IgD-negative memory B cell (primary cell): ENCODE results near the gene CBY1. TPM values are rescaled to one million over a fixed set of nuclear protein-coding genes. Genes with fewer than 3 reads are reported as not detected.
A peak's percentile ranks its signal among the peaks of the same experiment; 100 is the strongest.
"Not testable (repeated sequence)": the region's sequence is repeated elsewhere in the genome, so short reads cannot be mapped to it uniquely, and the experiment has no call there.

ENCODE experiments used
- H3K27ac Mint-ChIP-seq, 3 donors: one replicate each; pipeline ENCODE4 v1.8.0; 2020 to 2022; ENCODE audit warnings: mild to moderate bottlenecking in 3 of 3, mixed read lengths in 3 of 3, moderate library complexity in 1 of 3
- H3K27me3 Mint-ChIP-seq: one replicate; pipeline ENCODE4 v1.8.0; 2021; ENCODE audit warnings: mixed read lengths
- H3K36me3 Mint-ChIP-seq: one replicate; pipeline ENCODE4 v1.8.0; 2020; ENCODE audit warnings: mild to moderate bottlenecking, mixed read lengths
- H3K4me1 Mint-ChIP-seq, 3 donors: one replicate each; pipeline ENCODE4 v1.8.0; 2020 to 2022; ENCODE audit warnings: mixed read lengths in 3 of 3, mild to moderate bottlenecking in 1 of 3
- H3K4me3 Mint-ChIP-seq, 4 donors: one replicate each; pipeline ENCODE4 v1.8.0; 2020 to 2022; ENCODE audit warnings: mild to moderate bottlenecking in 4 of 4, mixed read lengths in 4 of 4, moderate library complexity in 3 of 4
- H3K9me3 Mint-ChIP-seq, 3 donors: one replicate each; pipeline ENCODE4 v1.8.0; 2020 to 2021; ENCODE audit warnings: mixed read lengths in 3 of 3, mild to moderate bottlenecking in 1 of 3
- polyA plus RNA-seq: library from polyadenylated mRNA; unstranded; fragments of 300-500 nt; fragmentation: Illumina TruSeq; gene quantifications from one replicate; pipeline ENCODE4 v1.2.3, GENCODE V29; 2021

Gene CBY1
- polyA plus RNA-seq, 1 donor from 2014 or later, result 4.9 TPM

- Mint-ChIP-seq H3K9me3 (no peaks in the 10 kb centered on the region), H3K27ac (peak overlapping the region in 1 of 3 donors; percentile 94), H3K27me3 (peaks cover 1% of the 10 kb centered on the region), H3K4me3 (peak overlapping the region in 1 of 4 donors; percentile 29), H3K36me3 (no peaks in the 10 kb centered on the region), H3K4me1 (no peaks in the 10 kb centered on the region)
These were observed 24.7 kb upstream of the CBY1 start for GRCh38 chr22:38631724-38632123.

GRCh38 chr22:38632528-38632927, 23.9 kb upstream of the CBY1 start:
- no peaks in the 10 kb centered on the region for H3K4me1 Mint-ChIP-seq
- no peak overlapping the region for H3K27ac Mint-ChIP-seq
- H3K36me3 Mint-ChIP-seq, result no peaks in the 10 kb centered on the region
- H3K9me3 Mint-ChIP-seq, result no peaks in the 10 kb centered on the region
- peaks cover 1% of the 10 kb centered on the region for H3K27me3 Mint-ChIP-seq
- H3K4me3 Mint-ChIP-seq, result no peak overlapping the region

DNA sequence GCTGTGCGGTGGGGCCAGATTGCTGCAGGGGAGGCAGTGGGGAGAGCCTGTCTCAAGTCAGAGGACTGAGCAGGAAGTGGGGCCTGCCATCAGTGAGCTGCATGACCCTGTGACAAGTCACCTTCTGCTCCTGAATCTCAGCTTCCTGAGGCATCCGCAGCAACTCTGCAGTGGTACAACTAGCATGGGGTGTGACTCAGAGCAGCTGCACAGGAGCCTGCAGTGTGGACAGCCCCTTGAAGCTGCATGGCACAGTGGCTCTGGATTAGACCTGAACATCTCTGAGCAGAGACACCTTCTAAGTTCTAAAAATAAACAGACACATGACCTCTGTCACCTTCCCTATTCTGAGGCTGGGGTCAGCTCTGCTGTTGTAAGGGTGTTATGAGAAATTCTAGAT, 18.2 kb upstream of the CBY1 start:
- no peaks in the 10 kb centered on the region for H3K4me1 Mint-ChIP-seq
- no peak overlapping the region for H3K4me3 Mint-ChIP-seq
- peaks cover 2% of the 10 kb centered on the region for H3K36me3 Mint-ChIP-seq
- no peak overlapping the region for H3K27ac Mint-ChIP-seq
- peaks cover 12% of the 10 kb centered on the region for H3K27me3 Mint-ChIP-seq
- H3K9me3 Mint-ChIP-seq, result no peaks in the 10 kb centered on the region

- no peaks in the 10 kb centered on the region for H3K4me1 Mint-ChIP-seq
- H3K36me3 Mint-ChIP-seq, result peaks cover 3% of the 10 kb centered on the region
- H3K4me3 Mint-ChIP-seq, result no peak overlapping the region
- no peak overlapping the region for H3K27ac Mint-ChIP-seq
- no peaks in the 10 kb centered on the region for H3K9me3 Mint-ChIP-seq
- H3K27me3 Mint-ChIP-seq, result peaks cover 12% of the 10 kb centered on the region
These were observed 17.7 kb upstream of the CBY1 start for GRCh38 chr22:38638728-38639127.

GRCh38 chr22:38641476-38642040, 14.9 kb upstream of the CBY1 start:
- H3K4me1 Mint-ChIP-seq, result no peaks in the 10 kb centered on the region
- H3K4me3 Mint-ChIP-seq, result no peak overlapping the region
- peaks cover 3% of the 10 kb centered on the region for H3K36me3 Mint-ChIP-seq
- H3K27me3 Mint-ChIP-seq, result peaks cover 12% of the 10 kb centered on the region
- H3K27ac Mint-ChIP-seq, result peak overlapping the region in 1 of 3 donors; percentile 32
- no peaks in the 10 kb centered on the region for H3K9me3 Mint-ChIP-seq

DNA sequence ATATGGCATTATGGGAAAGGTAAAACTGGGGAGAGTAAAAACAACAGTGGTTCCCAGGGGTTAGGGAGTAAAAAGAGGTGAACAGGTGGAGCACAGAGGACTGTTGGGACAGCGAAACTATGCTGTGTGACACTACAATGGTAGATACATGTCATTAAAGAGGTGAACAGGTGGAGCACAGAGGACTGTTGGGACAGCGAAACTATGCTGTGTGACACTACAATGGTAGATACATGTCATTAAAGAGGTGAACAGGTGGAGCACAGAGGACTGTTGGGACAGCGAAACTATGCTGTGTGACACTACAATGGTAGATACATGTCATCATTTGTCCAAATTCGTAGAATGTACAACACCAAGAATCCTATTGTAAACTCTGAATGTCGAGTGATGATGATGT, 12.2 kb upstream of the CBY1 start:
- H3K4me3 Mint-ChIP-seq, H3K36me3 Mint-ChIP-seq, H3K4me1 Mint-ChIP-seq, H3K27ac Mint-ChIP-seq, H3K9me3 Mint-ChIP-seq: not testable (repeated sequence)
- H3K27me3 Mint-ChIP-seq, result peaks cover 14% of the 10 kb centered on the region

DNA sequence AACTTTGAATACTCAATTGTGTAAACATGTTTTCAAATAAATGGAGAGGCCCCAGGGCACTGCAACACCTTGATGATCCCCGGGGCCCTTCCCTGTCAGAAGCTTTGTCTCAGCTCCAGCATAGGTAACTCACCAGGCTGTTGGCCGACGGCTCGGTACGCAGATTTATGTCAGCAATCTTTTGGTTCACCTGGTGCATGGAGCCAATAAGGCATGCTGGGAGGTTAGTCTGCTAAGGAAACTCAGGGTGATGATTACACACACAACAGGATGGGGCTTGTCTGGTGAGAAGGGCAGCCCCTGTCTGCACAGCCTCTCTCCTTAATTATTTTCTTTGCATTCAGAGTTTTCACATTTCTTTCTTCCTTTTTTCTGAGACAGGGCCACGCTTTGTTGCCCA, 11.0 kb upstream of the CBY1 start:
- no peak overlapping the region for H3K4me3 Mint-ChIP-seq
- H3K27ac Mint-ChIP-seq, result no peak overlapping the region
- H3K9me3 Mint-ChIP-seq, result no peaks in the 10 kb centered on the region
- H3K4me1 Mint-ChIP-seq, result no peaks in the 10 kb centered on the region
- peaks cover 10% of the 10 kb centered on the region for H3K27me3 Mint-ChIP-seq
- peaks cover 3% of the 10 kb centered on the region for H3K36me3 Mint-ChIP-seq

- Mint-ChIP-seq H3K4me3 (no peak overlapping the region), H3K36me3 (no peaks in the 10 kb centered on the region), H3K9me3 (no peaks in the 10 kb centered on the region), H3K27ac (no peak overlapping the region), H3K4me1 (peaks cover 0 to 3% (median 1%) of the 10 kb centered on the region in 3 donors), H3K27me3 (peaks cover 2% of the 10 kb centered on the region)
These were observed 6.5 kb upstream of the CBY1 start for GRCh38 chr22:38649841-38650522.

DNA sequence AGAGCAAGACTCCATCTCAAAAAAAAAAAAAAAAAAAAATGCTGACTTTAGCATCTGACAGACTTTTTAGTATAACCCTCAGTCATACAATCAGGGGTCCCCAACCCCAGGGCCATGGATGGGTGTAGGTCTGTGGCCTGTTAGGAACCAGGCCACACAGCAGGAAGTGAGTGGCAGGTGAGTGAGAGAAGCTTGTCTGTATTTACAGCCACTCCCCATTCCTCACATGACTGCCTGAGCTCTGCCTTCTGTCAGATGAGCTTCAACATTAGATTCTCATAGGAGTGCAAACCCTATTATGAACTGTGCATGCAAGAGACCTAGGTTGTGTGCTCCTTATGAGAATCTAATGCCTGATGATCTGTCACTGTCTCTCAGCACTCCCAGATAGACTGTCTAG, 3.6 kb upstream of the CBY1 start:
- peaks cover 0 to 13% (median 10%) of the 10 kb centered on the region in 3 donors for H3K4me1 Mint-ChIP-seq
- H3K27ac Mint-ChIP-seq, result peak overlapping the region in 1 of 3 donors; percentile 43
- H3K4me3 Mint-ChIP-seq, result peak overlapping the region in 1 of 4 donors; percentile 11

GRCh38 chr22:38653741-38654140, 2.7 kb upstream of the CBY1 start:
- H3K4me3 Mint-ChIP-seq, result peak overlapping the region in 2 of 4 donors; percentile 17 to 59
- no peaks in the 10 kb centered on the region for H3K27me3 Mint-ChIP-seq
- no peaks in the 10 kb centered on the region for H3K36me3 Mint-ChIP-seq
- peaks cover 0 to 14% (median 12%) of the 10 kb centered on the region in 3 donors for H3K4me1 Mint-ChIP-seq
- H3K27ac Mint-ChIP-seq, result peak overlapping the region in 2 of 3 donors; percentile 26 to 39
- no peaks in the 10 kb centered on the region for H3K9me3 Mint-ChIP-seq

More for the DNA sequence above, 3.6 kb upstream of the CBY1 start:
- Mint-ChIP-seq H3K27me3 (no peaks in the 10 kb centered on the region), H3K36me3 (no peaks in the 10 kb centered on the region), H3K9me3 (no peaks in the 10 kb centered on the region)

- H3K4me3 Mint-ChIP-seq, result peak overlapping the region; percentile 94 to 99 (median 97)
- no peaks in the 10 kb centered on the region for H3K9me3 Mint-ChIP-seq
- peaks cover 0 to 14% (median 12%) of the 10 kb centered on the region in 3 donors for H3K4me1 Mint-ChIP-seq
- peak overlapping the region; percentile 96 to 99 (median 99) for H3K27ac Mint-ChIP-seq
- H3K27me3 Mint-ChIP-seq, result no peaks in the 10 kb centered on the region
- H3K36me3 Mint-ChIP-seq, result no peaks in the 10 kb centered on the region
These were observed 751 bp upstream of the CBY1 start for GRCh38 chr22:38655519-38656255.

GRCh38 chr22:38657045-38657909, 839 bp downstream of the CBY1 start:
- Mint-ChIP-seq H3K27ac (peak overlapping the region; percentile 96 to 99 (median 99)), H3K27me3 (no peaks in the 10 kb centered on the region), H3K4me3 (peak overlapping the region; percentile 94 to 99 (median 97)), H3K36me3 (no peaks in the 10 kb centered on the region), H3K9me3 (no peaks in the 10 kb centered on the region), H3K4me1 (peaks cover 0 to 14% (median 12%) of the 10 kb centered on the region in 3 donors)

GRCh38 chr22:38674888-38675287, 18.4 kb downstream of the CBY1 start:
- H3K27ac Mint-ChIP-seq, result no peak overlapping the region
- no peaks in the 10 kb centered on the region for H3K4me1 Mint-ChIP-seq
- peaks cover 7% of the 10 kb centered on the region for H3K36me3 Mint-ChIP-seq
- no peaks in the 10 kb centered on the region for H3K9me3 Mint-ChIP-seq
- no peak overlapping the region for H3K4me3 Mint-ChIP-seq
- no peaks in the 10 kb centered on the region for H3K27me3 Mint-ChIP-seq

DNA sequence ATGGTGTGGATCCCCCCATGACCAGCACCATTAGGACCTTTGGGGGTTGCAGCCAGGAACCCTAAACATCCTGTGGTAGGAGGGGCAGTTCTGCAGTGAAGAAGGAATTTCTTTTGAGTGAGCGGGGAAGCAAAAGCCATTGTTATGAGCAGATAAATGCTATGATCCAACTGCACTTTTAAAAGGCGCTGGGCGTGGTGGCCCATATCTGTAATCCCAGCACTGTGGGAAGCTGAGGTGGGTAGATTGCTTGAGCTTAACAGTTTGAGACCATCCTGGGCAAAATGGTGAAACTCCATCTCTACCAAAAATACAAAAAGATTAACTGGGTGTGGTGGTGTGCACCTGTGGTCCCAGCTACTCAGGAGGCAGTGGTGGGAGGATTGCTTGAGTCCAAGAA, 19.4 kb downstream of the CBY1 start:
- Mint-ChIP-seq H3K27ac (no peak overlapping the region), H3K4me1 (no peaks in the 10 kb centered on the region), H3K9me3 (no peaks in the 10 kb centered on the region), H3K4me3 (no peak overlapping the region), H3K36me3 (peaks cover 6% of the 10 kb centered on the region), H3K27me3 (no peaks in the 10 kb centered on the region)
